Measurements from ENCODE around the gene ATP5F1A.
A peak's percentile ranks its signal among the peaks of the same experiment; 100 is the strongest.
"Not testable (repeated sequence)": the region's sequence is repeated elsewhere in the genome, so short reads cannot be mapped to it uniquely, and the experiment has no call there.

ATP5F1A gene
- total RNA-seq, result 142 to 243 (median 206) reads per million in 3 donors

- Histone ChIP-seq H3K27ac (ENCODE audit: insufficient read depth, low read length, poor library complexity, severe bottlenecking) (peak within 1 kb of the TSS; percentile 79), H3K9me3 (ENCODE audit: control insufficient read depth, low read length) (no peaks in the 10 kb centered on the region), H3K4me1 (ENCODE audit: control insufficient read depth, insufficient read depth, low read length, poor library complexity, severe bottlenecking) (peaks cover 19% of the 10 kb centered on the region), H3K4me3 (ENCODE audit: insufficient read depth, low read depth, low read length, poor library complexity, severe bottlenecking) (peak within 1 kb of the TSS; percentile 84), H3K27me3 (replicated peaks; ENCODE audit: control insufficient read depth, insufficient read depth, low read length, poor library complexity, severe bottlenecking) (no peaks in the 10 kb centered on the region), H3K36me3 (ENCODE audit: control insufficient read depth, insufficient read depth, low read length) (peaks cover 8% of the 10 kb centered on the region)
- DNase-seq, result peak; percentile 64 to 81 (median 65)
These were observed at the start of gene ATP5F1A for GRCh38 chr18:46097801-46098615. Gene ATP5F1A (minus strand): TSS chr18:46098296. CDS start chr18:46098231, 65 bp downstream.

DNA sequence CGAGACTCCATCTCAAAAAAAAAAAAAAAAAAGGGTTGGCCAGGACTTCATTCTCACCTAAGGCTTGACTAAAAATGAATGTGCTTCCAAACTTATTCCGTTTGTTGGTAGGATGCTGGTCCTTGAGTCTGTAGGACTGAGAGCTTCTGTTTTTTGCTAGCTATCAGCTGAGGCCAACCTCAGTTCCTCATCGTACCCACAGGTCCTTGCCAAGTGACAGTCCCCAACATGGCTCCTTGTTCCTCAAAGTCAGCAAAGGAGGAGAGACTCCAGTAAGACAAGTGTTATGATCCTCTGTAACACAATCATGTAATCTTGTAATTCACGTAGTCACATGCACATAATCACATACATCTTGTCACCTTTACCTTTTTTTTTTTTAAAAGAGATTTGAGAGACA lies 43.1 kb upstream of the ATP5F1A start:
- H3K27ac ChIP-seq (ENCODE audit: insufficient read depth, low read length, poor library complexity, severe bottlenecking), result no peak overlapping the region
- H3K9me3 ChIP-seq (ENCODE audit: control insufficient read depth, low read length), result no peaks in the 10 kb centered on the region
- no peaks in the 10 kb centered on the region for H3K36me3 ChIP-seq (ENCODE audit: control insufficient read depth, insufficient read depth, low read length)
- H3K4me1 ChIP-seq (ENCODE audit: control insufficient read depth, insufficient read depth, low read length, poor library complexity, severe bottlenecking), result no peaks in the 10 kb centered on the region
- no peaks in the 10 kb centered on the region for H3K27me3 ChIP-seq (replicated peaks; ENCODE audit: control insufficient read depth, insufficient read depth, low read length, poor library complexity, severe bottlenecking)
- H3K4me3 ChIP-seq (ENCODE audit: insufficient read depth, low read depth, low read length, poor library complexity, severe bottlenecking), result no peak overlapping the region
- no peak for DNase-seq

DNA sequence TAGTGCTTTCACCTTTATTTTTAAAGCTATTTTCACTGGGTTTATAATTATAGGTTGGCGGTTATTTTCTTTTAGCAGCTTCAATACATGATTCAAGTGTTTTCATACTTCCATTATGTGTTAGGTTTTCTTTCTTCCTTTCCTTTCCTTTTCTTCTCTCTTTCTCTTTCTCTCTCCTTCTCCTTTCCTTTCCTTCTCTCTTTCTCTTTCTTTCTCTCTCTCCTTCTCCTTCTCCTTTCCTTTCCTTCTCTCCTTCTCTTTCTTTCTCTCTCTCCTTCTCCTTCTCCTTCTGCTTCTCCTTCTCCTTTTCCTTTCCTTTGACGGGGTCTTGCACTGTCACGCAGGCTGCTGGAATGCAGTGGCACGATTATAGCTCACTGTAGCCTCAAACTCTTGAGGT lies 42.1 kb upstream of the ATP5F1A start:
- Histone ChIP-seq H3K4me1 (ENCODE audit: control insufficient read depth, insufficient read depth, low read length, poor library complexity, severe bottlenecking) (no peaks in the 10 kb centered on the region), H3K27me3 (replicated peaks; ENCODE audit: control insufficient read depth, insufficient read depth, low read length, poor library complexity, severe bottlenecking) (no peaks in the 10 kb centered on the region), H3K4me3 (ENCODE audit: insufficient read depth, low read depth, low read length, poor library complexity, severe bottlenecking) (no peak overlapping the region), H3K36me3 (ENCODE audit: control insufficient read depth, insufficient read depth, low read length) (no peaks in the 10 kb centered on the region), H3K9me3 (ENCODE audit: control insufficient read depth, low read length) (no peaks in the 10 kb centered on the region), H3K27ac (ENCODE audit: insufficient read depth, low read length, poor library complexity, severe bottlenecking) (no peak overlapping the region)
- no peak for DNase-seq

DNA sequence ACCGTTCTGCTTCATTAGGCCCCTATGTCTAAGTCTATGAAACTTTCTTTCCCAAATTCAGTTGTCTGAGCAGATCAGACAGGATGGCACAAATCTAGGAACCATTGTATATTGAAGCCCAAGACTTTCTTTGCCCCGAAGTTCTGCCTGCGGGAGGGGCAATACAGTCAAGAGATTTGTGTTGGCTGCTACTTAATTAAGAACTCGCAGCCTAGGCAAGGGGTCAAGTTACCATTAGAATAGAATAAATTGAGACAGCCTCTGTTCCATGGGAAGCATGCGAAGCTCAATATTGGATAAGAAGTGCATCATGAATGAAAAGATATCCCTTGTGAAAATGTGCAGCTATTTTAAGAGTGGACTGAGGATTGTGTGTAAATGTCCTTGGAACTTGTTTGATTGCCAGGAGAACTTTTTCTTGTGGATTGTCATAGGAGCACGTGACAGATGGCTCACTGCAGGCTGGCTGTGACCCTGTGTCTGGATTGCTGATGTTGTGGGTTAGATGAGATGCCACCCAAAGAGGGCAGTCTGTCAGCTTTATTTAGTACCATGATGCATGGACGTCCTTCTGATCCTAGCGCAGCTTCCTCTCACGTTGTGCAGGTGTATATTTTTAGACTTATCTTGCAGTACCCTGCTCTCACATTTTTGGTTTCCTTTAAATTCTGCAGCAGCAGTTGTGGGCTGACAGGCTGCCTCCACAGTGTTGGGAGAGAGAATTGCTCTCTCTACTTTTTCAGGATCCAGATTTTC lies 37.0 kb upstream of the ATP5F1A start:
- Histone ChIP-seq H3K27me3 (replicated peaks; ENCODE audit: control insufficient read depth, insufficient read depth, low read length, poor library complexity, severe bottlenecking) (no peaks in the 10 kb centered on the region), H3K27ac (ENCODE audit: insufficient read depth, low read length, poor library complexity, severe bottlenecking) (no peak overlapping the region), H3K4me3 (ENCODE audit: insufficient read depth, low read depth, low read length, poor library complexity, severe bottlenecking) (no peak overlapping the region), H3K36me3 (ENCODE audit: control insufficient read depth, insufficient read depth, low read length) (no peaks in the 10 kb centered on the region), H3K9me3 (ENCODE audit: control insufficient read depth, low read length) (no peaks in the 10 kb centered on the region), H3K4me1 (ENCODE audit: control insufficient read depth, insufficient read depth, low read length, poor library complexity, severe bottlenecking) (no peaks in the 10 kb centered on the region)
- no peak for DNase-seq

DNA sequence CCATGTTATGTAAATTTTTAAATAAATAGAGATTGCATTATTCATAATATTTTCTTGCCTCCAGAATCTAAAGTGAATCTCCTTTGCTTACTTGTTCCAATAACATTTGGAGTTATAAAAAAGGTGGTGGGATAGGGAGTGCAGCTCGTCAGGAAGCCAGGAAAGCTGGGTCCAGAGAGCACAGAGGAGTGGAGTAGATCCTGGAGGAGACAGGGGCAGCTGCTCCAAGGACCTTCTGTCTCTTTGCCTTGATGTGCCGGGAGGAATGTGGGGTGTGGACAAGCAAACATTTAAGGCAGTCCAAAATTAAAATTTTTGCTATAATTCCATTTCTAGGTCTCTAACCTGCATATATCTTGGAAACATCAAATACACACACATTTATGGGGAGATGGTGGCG lies 35.4 kb upstream of the ATP5F1A start:
- H3K4me3 ChIP-seq (ENCODE audit: insufficient read depth, low read depth, low read length, poor library complexity, severe bottlenecking), result no peak overlapping the region
- H3K4me1 ChIP-seq (ENCODE audit: control insufficient read depth, insufficient read depth, low read length, poor library complexity, severe bottlenecking), result no peaks in the 10 kb centered on the region
- DNase-seq, result no peak
- no peak overlapping the region for H3K27ac ChIP-seq (ENCODE audit: insufficient read depth, low read length, poor library complexity, severe bottlenecking)
- H3K9me3 ChIP-seq (ENCODE audit: control insufficient read depth, low read length), result no peaks in the 10 kb centered on the region
- H3K27me3 ChIP-seq (replicated peaks; ENCODE audit: control insufficient read depth, insufficient read depth, low read length, poor library complexity, severe bottlenecking), result no peaks in the 10 kb centered on the region
- peaks cover 3% of the 10 kb centered on the region for H3K36me3 ChIP-seq (ENCODE audit: control insufficient read depth, insufficient read depth, low read length)

- H3K9me3 ChIP-seq (ENCODE audit: control insufficient read depth, low read length); H3K27ac ChIP-seq (ENCODE audit: insufficient read depth, low read length, poor library complexity, severe bottlenecking); H3K27me3 ChIP-seq (replicated peaks; ENCODE audit: control insufficient read depth, insufficient read depth, low read length, poor library complexity, severe bottlenecking); H3K4me1 ChIP-seq (ENCODE audit: control insufficient read depth, insufficient read depth, low read length, poor library complexity, severe bottlenecking); H3K4me3 ChIP-seq (ENCODE audit: insufficient read depth, low read depth, low read length, poor library complexity, severe bottlenecking); DNase-seq: not testable (repeated sequence)
- peaks cover 20% of the 10 kb centered on the region for H3K36me3 ChIP-seq (ENCODE audit: control insufficient read depth, insufficient read depth, low read length)
These were observed 32.5 kb upstream of the ATP5F1A start for GRCh38 chr18:46130549-46130948.

- no peaks in the 10 kb centered on the region for H3K27me3 ChIP-seq (replicated peaks; ENCODE audit: control insufficient read depth, insufficient read depth, low read length, poor library complexity, severe bottlenecking)
- no peak for DNase-seq
- no peak overlapping the region for H3K4me3 ChIP-seq (ENCODE audit: insufficient read depth, low read depth, low read length, poor library complexity, severe bottlenecking)
- H3K27ac ChIP-seq (ENCODE audit: insufficient read depth, low read length, poor library complexity, severe bottlenecking), result no peak overlapping the region
- peaks cover 21% of the 10 kb centered on the region for H3K36me3 ChIP-seq (ENCODE audit: control insufficient read depth, insufficient read depth, low read length)
- no peaks in the 10 kb centered on the region for H3K9me3 ChIP-seq (ENCODE audit: control insufficient read depth, low read length)
- H3K4me1 ChIP-seq (ENCODE audit: control insufficient read depth, insufficient read depth, low read length, poor library complexity, severe bottlenecking), result no peaks in the 10 kb centered on the region
These were observed 32.0 kb upstream of the ATP5F1A start for GRCh38 chr18:46130061-46130460.

DNA sequence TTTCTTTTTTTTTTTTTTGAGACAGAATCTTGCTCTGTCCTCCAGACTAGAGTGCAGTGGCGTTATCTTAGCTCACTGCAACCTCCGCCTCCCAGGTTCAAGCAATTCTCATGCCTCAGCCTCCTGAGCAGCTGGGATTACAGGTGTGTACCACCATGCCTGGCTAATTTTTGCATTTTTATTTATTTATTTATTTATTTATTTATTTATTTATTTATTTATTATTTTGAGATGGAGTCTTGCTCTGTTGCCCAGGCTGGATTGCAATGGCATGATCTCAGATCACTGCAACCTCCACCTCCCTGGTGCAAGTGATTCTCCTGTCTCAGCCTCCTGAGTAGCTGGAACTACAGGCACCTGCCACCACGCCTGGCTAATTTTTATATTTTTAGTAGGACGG lies 28.5 kb upstream of the ATP5F1A start:
- DNase-seq; H3K4me3 ChIP-seq (ENCODE audit: insufficient read depth, low read depth, low read length, poor library complexity, severe bottlenecking); H3K27ac ChIP-seq (ENCODE audit: insufficient read depth, low read length, poor library complexity, severe bottlenecking); H3K27me3 ChIP-seq (replicated peaks; ENCODE audit: control insufficient read depth, insufficient read depth, low read length, poor library complexity, severe bottlenecking); H3K4me1 ChIP-seq (ENCODE audit: control insufficient read depth, insufficient read depth, low read length, poor library complexity, severe bottlenecking); H3K9me3 ChIP-seq (ENCODE audit: control insufficient read depth, low read length): not testable (repeated sequence)
- peaks cover 30% of the 10 kb centered on the region for H3K36me3 ChIP-seq (ENCODE audit: control insufficient read depth, insufficient read depth, low read length)

DNA sequence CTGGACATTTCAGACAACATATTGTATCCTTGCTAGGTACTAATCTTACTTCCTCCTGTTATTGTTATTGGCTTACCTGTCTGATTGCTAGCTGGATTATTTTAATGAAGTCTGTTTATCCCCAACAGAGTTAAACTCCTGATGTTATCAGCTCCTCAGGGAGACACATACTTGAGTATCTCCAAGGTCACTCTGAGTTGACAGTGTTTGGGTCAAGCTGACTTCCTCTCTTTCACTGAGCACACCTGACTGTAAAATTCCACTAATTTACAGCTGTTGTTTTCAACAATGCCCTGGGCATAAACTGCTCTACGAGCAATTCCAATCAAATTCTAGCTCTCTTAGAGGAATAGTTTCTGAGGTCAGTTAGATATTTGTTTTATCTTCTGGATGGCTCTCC lies 15.7 kb upstream of the ATP5F1A start:
- Histone ChIP-seq H3K4me1 (ENCODE audit: control insufficient read depth, insufficient read depth, low read length, poor library complexity, severe bottlenecking) (no peaks in the 10 kb centered on the region), H3K27me3 (replicated peaks; ENCODE audit: control insufficient read depth, insufficient read depth, low read length, poor library complexity, severe bottlenecking) (no peaks in the 10 kb centered on the region), H3K9me3 (ENCODE audit: control insufficient read depth, low read length) (no peaks in the 10 kb centered on the region), H3K36me3 (ENCODE audit: control insufficient read depth, insufficient read depth, low read length) (peaks cover 16% of the 10 kb centered on the region), H3K4me3 (ENCODE audit: insufficient read depth, low read depth, low read length, poor library complexity, severe bottlenecking) (no peak overlapping the region), H3K27ac (ENCODE audit: insufficient read depth, low read length, poor library complexity, severe bottlenecking) (no peak overlapping the region)
- no peak for DNase-seq

GRCh38 chr18:46110406-46110805 lies 12.3 kb upstream of the ATP5F1A start:
- DNase-seq, result no peak
- Histone ChIP-seq H3K27ac (ENCODE audit: insufficient read depth, low read length, poor library complexity, severe bottlenecking) (no peak overlapping the region), H3K9me3 (ENCODE audit: control insufficient read depth, low read length) (no peaks in the 10 kb centered on the region), H3K36me3 (ENCODE audit: control insufficient read depth, insufficient read depth, low read length) (peaks cover 16% of the 10 kb centered on the region), H3K4me3 (ENCODE audit: insufficient read depth, low read depth, low read length, poor library complexity, severe bottlenecking) (no peak overlapping the region), H3K4me1 (ENCODE audit: control insufficient read depth, insufficient read depth, low read length, poor library complexity, severe bottlenecking) (no peaks in the 10 kb centered on the region), H3K27me3 (replicated peaks; ENCODE audit: control insufficient read depth, insufficient read depth, low read length, poor library complexity, severe bottlenecking) (no peaks in the 10 kb centered on the region)
